EL (cell line): ENCODE measurements around the gene DTWD2.
"Not testable (repeated sequence)": the region's sequence is repeated elsewhere in the genome, so short reads cannot be mapped to it uniquely, and the experiment has no call there.

ENCODE experiments used
- DNase-seq: peaks from one replicate; pipeline ENCODE4 v3.0.0-alpha.2; 2016

DTWD2 gene

DNA sequence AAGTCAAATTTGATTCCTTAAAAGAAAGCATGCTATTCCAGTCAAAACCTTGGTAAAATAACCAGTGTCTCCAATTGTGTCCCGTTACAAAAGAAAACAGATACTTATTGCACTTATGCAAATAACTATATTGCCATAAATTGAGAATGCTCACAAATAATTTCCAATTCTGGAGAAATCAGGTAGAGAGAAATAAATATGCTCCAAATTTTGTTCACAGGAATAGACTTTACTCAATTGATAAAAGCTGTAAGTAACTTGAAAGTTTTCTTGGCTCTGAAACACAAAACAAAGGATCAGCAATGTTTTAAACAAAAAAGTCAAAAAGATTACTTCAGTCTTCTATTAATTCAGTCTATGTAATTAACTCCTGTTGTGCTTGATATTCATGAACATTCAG lies 7.8 kb upstream of the DTWD2 start:
- no peak for DNase-seq

DNA sequence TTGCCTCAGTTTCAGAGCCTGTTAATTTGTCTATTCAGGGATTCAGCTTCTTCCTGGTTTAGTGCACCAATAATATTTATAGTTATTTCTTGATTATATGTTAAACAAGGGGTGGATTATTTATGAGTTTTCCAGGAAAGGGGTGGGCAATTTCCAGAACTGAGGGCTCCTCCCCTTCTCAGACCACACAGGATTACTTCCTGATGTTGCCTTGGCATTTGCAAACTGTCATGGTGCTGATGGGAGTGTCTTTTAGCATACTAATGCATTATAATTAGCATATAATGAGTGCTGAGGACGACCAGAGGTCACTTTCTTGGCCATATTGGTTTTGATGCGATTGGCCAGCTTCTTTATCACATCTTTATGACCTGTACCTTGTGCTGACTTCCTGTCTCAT lies 6.2 kb upstream of the DTWD2 start:
- no peak for DNase-seq

DNA sequence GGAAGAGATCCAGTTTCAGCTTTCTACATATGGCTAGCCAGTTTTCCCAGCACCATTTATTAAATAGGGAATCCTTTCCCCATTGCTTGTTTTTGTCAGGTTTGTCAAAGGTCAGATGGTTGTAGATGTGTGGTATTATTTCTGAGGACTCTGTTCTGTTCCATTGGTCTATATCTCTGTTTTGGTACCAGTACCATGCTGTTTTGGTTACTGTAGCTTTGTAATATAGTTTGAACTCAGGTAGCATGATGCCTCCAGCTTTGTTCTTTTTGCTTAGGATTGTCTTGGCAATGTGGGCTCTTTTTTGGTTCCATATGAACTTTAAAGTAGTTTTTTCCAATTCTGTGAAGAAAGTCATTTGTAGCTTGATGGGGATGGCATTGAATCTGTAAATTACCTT lies 4.8 kb upstream of the DTWD2 start:
- not testable (repeated sequence) for DNase-seq

DNA sequence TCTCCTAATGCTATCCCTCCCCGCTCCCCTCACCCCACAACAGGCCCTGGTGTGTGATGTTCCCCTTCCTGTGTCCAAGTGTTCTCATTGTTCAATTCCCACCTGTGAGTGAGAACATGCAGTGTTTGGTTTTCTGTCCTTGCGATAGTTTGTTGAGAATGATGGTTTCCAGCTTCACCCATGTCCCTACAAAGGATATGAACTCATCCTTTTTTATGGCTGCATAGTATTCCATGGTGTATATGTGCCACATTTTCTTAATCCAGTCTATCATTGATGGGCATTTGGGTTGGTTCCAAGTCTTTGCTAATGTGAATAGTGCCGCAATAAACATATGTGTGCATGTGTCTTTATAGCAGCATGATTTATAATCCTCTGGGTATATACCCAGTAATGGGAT lies 3.7 kb upstream of the DTWD2 start:
- not testable (repeated sequence) for DNase-seq

- no peak for DNase-seq
Measured at GRCh38 chr5:118990582-118990981, 2.2 kb upstream of the DTWD2 start.

GRCh38 chr5:118989816-118990215 lies 1.5 kb upstream of the DTWD2 start:
- no peak for DNase-seq

GRCh38 chr5:118988866-118989180 lies 476 bp upstream of the DTWD2 start:
- no peak for DNase-seq

GRCh38 chr5:118984602-118985001 lies 3.7 kb downstream of the DTWD2 start:
- DNase-seq = peak; percentile 75

DNA sequence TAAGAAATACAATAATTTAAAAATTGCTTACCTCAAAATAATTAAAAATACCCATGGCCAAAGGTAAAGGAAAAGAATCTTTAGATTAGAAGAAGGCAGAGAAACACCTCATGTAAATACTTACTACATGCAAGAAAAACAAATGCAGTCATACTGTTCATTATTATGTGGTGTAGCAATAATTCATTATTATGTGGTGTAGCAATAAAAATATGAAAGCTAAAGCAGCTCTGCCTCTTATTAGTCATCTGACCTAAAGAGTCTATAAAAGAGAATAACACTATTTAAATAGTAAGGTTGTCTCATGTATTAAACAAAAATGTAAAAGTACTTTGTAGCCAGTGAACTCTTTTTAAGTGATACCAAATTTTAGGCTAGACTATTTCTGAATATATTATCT lies 6.6 kb downstream of the DTWD2 start:
- DNase-seq = peak; percentile 22

DNA sequence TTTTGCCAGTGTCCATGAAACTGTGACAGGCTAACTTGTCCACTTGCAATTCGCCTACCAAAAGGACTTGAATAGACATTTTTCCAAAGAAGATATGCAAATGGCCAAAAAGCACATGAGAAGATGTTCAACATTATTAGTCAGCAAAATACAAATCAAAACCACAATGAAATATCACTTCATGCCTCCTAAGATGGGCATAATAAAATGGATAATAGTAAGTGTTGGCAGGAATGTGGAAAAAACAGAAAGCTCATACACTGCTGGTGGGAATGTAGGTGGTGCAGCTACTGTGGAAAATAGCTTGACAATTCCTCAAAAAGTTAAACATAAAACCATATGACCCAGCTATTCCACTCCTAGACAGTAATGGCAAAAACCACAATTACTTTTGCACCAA lies 7.9 kb downstream of the DTWD2 start:
- no peak for DNase-seq

- DNase-seq = no peak
Measured at GRCh38 chr5:118980017-118980416, 8.3 kb downstream of the DTWD2 start.

GRCh38 chr5:118973779-118974445 lies 14.4 kb downstream of the DTWD2 start:
- not testable (repeated sequence) for DNase-seq

- no peak for DNase-seq
Measured at GRCh38 chr5:118968925-118969375, 19.4 kb downstream of the DTWD2 start.

DNA sequence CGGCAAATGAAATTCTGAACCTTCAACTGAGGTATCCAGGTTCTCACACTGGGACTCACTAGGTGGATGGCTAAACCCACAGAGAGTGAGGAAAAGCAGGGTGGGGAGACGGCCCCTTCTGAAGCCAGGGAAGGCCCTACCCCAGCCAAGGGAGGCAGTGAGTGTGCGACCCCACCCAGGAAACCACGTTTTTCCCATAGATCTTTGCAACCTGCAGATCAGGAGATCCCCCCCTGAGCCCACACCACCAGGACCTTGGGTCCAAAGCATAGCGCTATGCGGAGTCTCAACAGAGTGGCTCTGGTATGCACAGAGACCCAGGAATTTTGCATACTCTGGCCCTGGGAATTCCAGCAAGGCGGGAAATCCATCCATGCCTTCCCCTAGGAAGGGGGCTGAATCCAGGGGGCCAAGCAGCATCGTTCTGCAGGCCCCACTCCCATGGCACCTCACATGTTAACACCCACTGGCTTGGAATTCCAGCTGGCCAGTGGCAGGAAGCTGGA lies 19.9 kb downstream of the DTWD2 start:
- no peak for DNase-seq

- no peak for DNase-seq
Measured at GRCh38 chr5:118967059-118967508, 21.3 kb downstream of the DTWD2 start.

DNA sequence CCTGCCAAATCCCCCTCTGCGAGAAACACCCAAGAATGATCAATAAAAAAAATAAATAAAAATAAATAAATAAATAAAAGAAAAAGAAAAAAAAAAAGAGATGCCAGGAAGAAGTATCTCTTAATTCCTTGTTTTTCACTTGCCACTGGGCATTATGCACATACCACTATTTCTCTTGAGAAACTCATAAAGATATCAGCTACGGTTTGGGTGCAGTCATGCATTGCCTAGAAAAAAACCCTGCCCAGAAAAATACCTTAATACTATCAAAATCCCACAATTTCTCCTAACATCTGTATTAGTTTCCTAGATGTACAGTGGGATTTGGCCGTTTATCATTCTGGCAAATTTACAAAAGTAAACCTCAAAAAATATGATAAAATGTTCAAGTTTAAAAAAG lies 22.5 kb downstream of the DTWD2 start:
- DNase-seq = no peak

GRCh38 chr5:118964970-118965369 lies 23.4 kb downstream of the DTWD2 start:
- DNase-seq = not testable (repeated sequence)

DNA sequence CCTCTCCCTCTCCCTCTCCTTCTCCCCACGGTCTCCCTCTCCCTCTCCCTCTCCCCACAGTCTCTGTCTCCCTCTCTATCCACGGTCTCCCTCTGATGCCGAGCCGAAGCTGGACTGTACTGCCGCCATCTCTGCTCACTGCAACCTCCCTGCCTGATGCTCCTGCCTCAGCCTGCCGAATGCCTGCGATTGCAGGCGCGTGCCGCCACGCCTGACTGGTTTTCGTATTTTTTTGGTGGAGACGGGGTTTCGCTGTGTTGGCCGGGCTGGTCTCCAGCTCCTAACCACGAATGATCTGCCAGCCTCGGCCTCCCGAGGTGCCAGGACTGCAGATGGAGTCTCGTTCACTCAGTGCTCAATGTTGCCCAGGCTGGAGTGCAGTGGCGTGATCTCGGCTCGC lies 24.0 kb downstream of the DTWD2 start:
- not testable (repeated sequence) for DNase-seq

DNA sequence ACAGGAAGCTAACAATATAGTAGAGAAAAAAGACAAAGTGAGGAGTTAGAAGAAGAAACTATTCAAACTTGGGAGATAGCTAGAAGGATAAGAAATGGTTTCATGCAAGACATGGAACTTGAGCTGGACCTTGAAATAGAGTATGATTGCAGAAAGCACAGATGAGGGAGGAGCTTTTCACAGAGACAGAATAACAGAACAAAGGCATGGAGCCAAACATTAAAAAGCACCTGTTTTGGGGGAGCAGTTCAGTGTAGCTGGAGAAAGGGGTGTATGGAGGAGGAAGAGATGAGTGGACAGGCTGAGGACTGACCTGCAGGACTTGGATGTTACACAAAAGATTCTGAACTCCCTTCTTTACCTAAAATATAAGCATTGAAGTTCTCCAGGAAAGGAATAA lies 25.2 kb downstream of the DTWD2 start:
- no peak for DNase-seq

DNA sequence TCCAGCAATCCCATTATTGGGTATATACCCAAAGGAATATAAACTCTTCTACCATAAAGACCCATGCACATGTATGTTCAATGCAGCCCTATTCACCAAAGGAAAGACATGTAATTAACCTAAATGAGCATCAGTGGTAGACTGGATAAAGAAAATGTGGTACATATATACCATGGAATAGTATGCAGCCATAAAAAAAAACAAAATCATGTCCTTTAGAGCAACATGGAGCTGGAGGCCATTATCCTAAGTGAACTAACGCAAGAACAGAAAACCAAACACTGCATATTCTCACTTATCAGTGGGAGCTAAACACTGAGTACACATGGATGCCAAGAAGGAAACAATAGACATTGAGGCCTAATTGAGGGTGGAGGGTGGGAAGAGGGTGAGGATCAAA lies 27.8 kb downstream of the DTWD2 start:
- no peak for DNase-seq

GRCh38 chr5:118956727-118957126 lies 31.6 kb downstream of the DTWD2 start:
- DNase-seq = peak; percentile 11

DNA sequence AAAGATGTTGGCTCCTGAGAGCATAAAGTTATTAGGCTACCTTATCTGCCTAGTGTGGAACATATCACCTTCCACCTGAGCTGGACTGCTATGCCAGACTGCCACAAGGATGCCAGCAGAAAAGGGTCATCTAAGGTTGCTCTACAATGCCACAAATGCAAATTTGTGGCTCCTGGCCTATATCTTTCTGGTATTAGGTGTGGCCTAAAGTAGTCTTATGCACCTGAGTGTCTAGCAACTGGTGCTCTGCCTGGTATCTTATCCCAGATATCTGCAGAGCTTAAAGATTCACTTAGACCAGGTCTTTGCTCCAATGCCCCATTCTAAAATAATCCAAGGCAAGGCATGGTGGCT lies 34.7 kb downstream of the DTWD2 start:
- DNase-seq = no peak

DNA sequence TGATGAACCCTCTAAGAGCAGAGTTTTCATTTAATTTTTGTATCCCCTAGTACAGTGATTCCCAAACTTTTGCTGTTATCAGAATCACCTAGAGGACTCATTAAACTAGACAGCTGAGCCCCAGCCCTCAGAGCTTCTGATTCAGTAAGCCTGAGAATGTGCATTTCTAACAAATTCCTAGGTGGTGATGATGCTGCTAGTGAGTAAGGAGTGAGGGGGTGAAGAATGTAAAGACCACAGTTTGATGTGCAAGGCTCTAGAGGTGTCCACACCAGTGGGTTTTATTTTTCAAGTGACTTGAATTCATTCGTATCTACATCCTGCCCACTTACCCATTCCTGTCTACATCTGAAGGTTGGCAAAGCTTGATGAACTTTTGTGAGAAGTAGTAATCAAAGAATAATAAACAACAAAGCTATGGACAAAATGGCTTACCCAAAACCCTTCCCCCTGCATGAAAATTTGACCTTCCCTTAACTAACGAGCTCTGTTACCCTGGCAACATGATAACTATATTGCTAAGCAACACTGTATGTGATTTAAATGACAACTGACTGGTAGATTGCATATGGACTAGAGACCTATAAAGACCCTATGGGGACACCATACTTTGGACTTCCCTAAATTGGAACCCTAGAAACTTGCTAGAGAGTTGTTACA lies 35.2 kb downstream of the DTWD2 start:
- DNase-seq = peak; percentile 9

GRCh38 chr5:118952306-118952705 lies 36.0 kb downstream of the DTWD2 start:
- not testable (repeated sequence) for DNase-seq

- not testable (repeated sequence) for DNase-seq
Measured at GRCh38 chr5:118950354-118950753, 38.0 kb downstream of the DTWD2 start.
